Activated CD4-positive, alpha-beta T cell treated with anti-CD3 and anti-CD28 coated beads, Interleukin-2, amount 10 ng/mL, durations not matched to agents 24 days and 14 days (primary cell): ENCODE measurements around the gene KLF11. TPM values are rescaled to one million over a fixed set of nuclear protein-coding genes. Genes with fewer than 3 reads are reported as not detected.

Experiments used
- DNase-seq: peaks from one replicate; pipeline ENCODE4 v3.0.0; 2022
- H3K27ac Mint-ChIP-seq: one replicate; pipeline ENCODE4 v1.8.0; 2022; ENCODE audit warnings: mild to moderate bottlenecking, mixed read lengths
- H3K27me3 Mint-ChIP-seq: one replicate; pipeline ENCODE4 v1.8.0; 2022; ENCODE audit warnings: mixed read lengths
- H3K36me3 Mint-ChIP-seq: one replicate; pipeline ENCODE4 v1.8.0; 2022; ENCODE audit warnings: low read depth, mild to moderate bottlenecking, mixed read lengths
- H3K4me1 Mint-ChIP-seq: one replicate; pipeline ENCODE4 v1.8.0; 2021; ENCODE audit warnings: mixed read lengths
- H3K4me3 Mint-ChIP-seq: one replicate; pipeline ENCODE4 v1.8.0; 2022; ENCODE audit warnings: mild to moderate bottlenecking, moderate library complexity, mixed read lengths
- H3K9me3 Mint-ChIP-seq: one replicate; pipeline ENCODE4 v1.8.0; 2021; ENCODE audit warnings: mixed read lengths
- intact Hi-C: fragments of 100-400 bp; cut with micrococcal nuclease; formaldehyde crosslinking; loops from one replicate; pipeline ENCODE4 v1.15.1; 2023
- total RNA-seq: library from RNA; stranded (reverse); gene quantifications from 2 replicates; pipeline ENCODE4 v1.2.3, GENCODE V29; 2022

Gene KLF11
- total RNA-seq, 1 donor from 2014 or later: 7.2 TPM

DNA sequence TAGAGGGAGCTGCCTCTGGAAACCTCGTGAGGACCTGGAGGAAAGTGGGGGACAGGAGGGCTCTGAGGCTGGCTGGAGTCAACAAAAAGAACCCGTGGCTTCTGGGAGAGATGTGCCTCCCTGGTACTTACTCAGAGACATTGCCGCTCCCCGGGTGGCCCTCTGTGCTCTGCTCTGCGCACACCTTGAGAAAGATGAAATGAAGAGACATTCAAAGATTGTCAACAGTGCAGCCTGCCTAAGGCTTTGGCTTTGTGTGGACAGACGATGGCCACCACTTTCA, 22.4 kb downstream of the KLF11 start:
- peaks cover 2% of the 10 kb centered on the region for H3K36me3 Mint-ChIP-seq
- H3K27ac Mint-ChIP-seq: no peak overlapping the region
- no peak for DNase-seq
- no peak overlapping the region for H3K4me3 Mint-ChIP-seq
- H3K27me3 Mint-ChIP-seq: peaks cover 9% of the 10 kb centered on the region
- no peaks in the 10 kb centered on the region for H3K9me3 Mint-ChIP-seq
- H3K4me1 Mint-ChIP-seq: no peaks in the 10 kb centered on the region
- intact Hi-C loops: no loop called here

GRCh38 chr2:10067330-10067729, 24.0 kb downstream of the KLF11 start:
- Mint-ChIP-seq H3K9me3 (no peaks in the 10 kb centered on the region), H3K27me3 (peaks cover 7% of the 10 kb centered on the region), H3K4me3 (no peak overlapping the region), H3K27ac (no peak overlapping the region), H3K4me1 (no peaks in the 10 kb centered on the region), H3K36me3 (peaks cover 2% of the 10 kb centered on the region)
- DNase-seq: no peak
- intact Hi-C loops: no loop called here

GRCh38 chr2:10067881-10068280, 24.5 kb downstream of the KLF11 start:
- H3K4me3 Mint-ChIP-seq: no peak overlapping the region
- no peak overlapping the region for H3K27ac Mint-ChIP-seq
- peaks cover 2% of the 10 kb centered on the region for H3K36me3 Mint-ChIP-seq
- peaks cover 11% of the 10 kb centered on the region for H3K27me3 Mint-ChIP-seq
- no peak for DNase-seq
- peaks cover 5% of the 10 kb centered on the region for H3K4me1 Mint-ChIP-seq
- intact Hi-C loops: no loop called here
- H3K9me3 Mint-ChIP-seq: no peaks in the 10 kb centered on the region

DNA sequence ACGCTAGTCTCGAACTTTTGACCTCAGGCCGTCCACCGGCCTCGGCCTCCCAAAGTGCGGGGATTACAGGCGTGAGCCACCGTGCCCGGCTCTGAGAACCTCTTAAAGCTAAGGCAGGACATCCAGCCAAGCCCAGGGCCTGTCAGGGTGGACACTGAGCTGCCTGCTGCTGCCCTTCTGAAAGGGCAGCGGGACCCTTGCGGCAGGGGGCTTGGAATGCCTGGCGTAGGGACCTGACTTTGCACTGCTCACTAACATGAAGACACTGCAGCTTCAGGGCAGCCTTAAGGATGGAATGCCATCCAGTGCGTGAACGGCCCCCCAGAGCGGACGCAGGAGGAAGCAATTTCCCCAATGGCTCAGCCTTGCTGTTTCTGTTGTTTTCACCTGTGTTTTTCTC, 27.8 kb downstream of the KLF11 start:
- intact Hi-C loops: no loop called here
- Mint-ChIP-seq H3K4me3 (no peak overlapping the region), H3K27me3 (peaks cover 33% of the 10 kb centered on the region), H3K9me3 (no peaks in the 10 kb centered on the region), H3K4me1 (peaks cover 6% of the 10 kb centered on the region), H3K27ac (no peak overlapping the region), H3K36me3 (peaks cover 2% of the 10 kb centered on the region)
- no peak for DNase-seq

- DNase-seq: no peak
- H3K36me3 Mint-ChIP-seq: peaks cover 2% of the 10 kb centered on the region
- peaks cover 34% of the 10 kb centered on the region for H3K27me3 Mint-ChIP-seq
- intact Hi-C loops: no loop called here
- no peaks in the 10 kb centered on the region for H3K9me3 Mint-ChIP-seq
- no peak overlapping the region for H3K4me3 Mint-ChIP-seq
- no peak overlapping the region for H3K27ac Mint-ChIP-seq
- H3K4me1 Mint-ChIP-seq: peaks cover 6% of the 10 kb centered on the region
Measured at GRCh38 chr2:10071595-10071994, 28.2 kb downstream of the KLF11 start.

- H3K4me3 Mint-ChIP-seq: no peak overlapping the region
- H3K36me3 Mint-ChIP-seq: peaks cover 2% of the 10 kb centered on the region
- H3K9me3 Mint-ChIP-seq: no peaks in the 10 kb centered on the region
- peaks cover 45% of the 10 kb centered on the region for H3K27me3 Mint-ChIP-seq
- H3K4me1 Mint-ChIP-seq: peaks cover 7% of the 10 kb centered on the region
- intact Hi-C loops: loop anchor here (1.0 kb wide), 3 partner anchors 24 to 362 kb away; no protein-coding TSS in a partner anchor
- peak overlapping the region; percentile 7 for H3K27ac Mint-ChIP-seq
- DNase-seq: peak; percentile 94
Measured at GRCh38 chr2:10072656-10073480, 29.5 kb downstream of the KLF11 start.

- intact Hi-C loops: no loop called here
- no peak for DNase-seq
- Mint-ChIP-seq H3K27me3 (peaks cover 51% of the 10 kb centered on the region), H3K36me3 (no peaks in the 10 kb centered on the region), H3K4me3 (no peak overlapping the region), H3K27ac (no peak overlapping the region), H3K4me1 (peaks cover 11% of the 10 kb centered on the region), H3K9me3 (no peaks in the 10 kb centered on the region)
Measured at GRCh38 chr2:10073706-10074105, 30.4 kb downstream of the KLF11 start.

GRCh38 chr2:10075101-10075500, 31.8 kb downstream of the KLF11 start:
- peaks cover 17% of the 10 kb centered on the region for H3K4me1 Mint-ChIP-seq
- peaks cover 57% of the 10 kb centered on the region for H3K27me3 Mint-ChIP-seq
- DNase-seq: no peak
- intact Hi-C loops: no loop called here
- no peak overlapping the region for H3K4me3 Mint-ChIP-seq
- H3K36me3 Mint-ChIP-seq: no peaks in the 10 kb centered on the region
- H3K9me3 Mint-ChIP-seq: no peaks in the 10 kb centered on the region
- no peak overlapping the region for H3K27ac Mint-ChIP-seq

- peaks cover 57% of the 10 kb centered on the region for H3K27me3 Mint-ChIP-seq
- peaks cover 17% of the 10 kb centered on the region for H3K4me1 Mint-ChIP-seq
- H3K9me3 Mint-ChIP-seq: no peaks in the 10 kb centered on the region
- H3K27ac Mint-ChIP-seq: no peak overlapping the region
- no peaks in the 10 kb centered on the region for H3K36me3 Mint-ChIP-seq
- no peak overlapping the region for H3K4me3 Mint-ChIP-seq
- no peak for DNase-seq
- intact Hi-C loops: no loop called here
Measured at GRCh38 chr2:10075571-10076209, 32.3 kb downstream of the KLF11 start.

GRCh38 chr2:10076511-10076910, 33.2 kb downstream of the KLF11 start:
- Mint-ChIP-seq H3K36me3 (no peaks in the 10 kb centered on the region), H3K4me3 (no peak overlapping the region), H3K4me1 (peaks cover 21% of the 10 kb centered on the region), H3K27ac (no peak overlapping the region), H3K9me3 (no peaks in the 10 kb centered on the region), H3K27me3 (peaks cover 61% of the 10 kb centered on the region)
- no peak for DNase-seq
- intact Hi-C loops: no loop called here

GRCh38 chr2:10076988-10077527, 33.7 kb downstream of the KLF11 start:
- Mint-ChIP-seq H3K9me3 (no peaks in the 10 kb centered on the region), H3K27ac (no peak overlapping the region), H3K4me1 (peaks cover 23% of the 10 kb centered on the region), H3K27me3 (peaks cover 63% of the 10 kb centered on the region), H3K4me3 (no peak overlapping the region), H3K36me3 (no peaks in the 10 kb centered on the region)
- intact Hi-C loops: no loop called here
- DNase-seq: no peak

- intact Hi-C loops: no loop called here
- no peak overlapping the region for H3K27ac Mint-ChIP-seq
- H3K9me3 Mint-ChIP-seq: no peaks in the 10 kb centered on the region
- H3K27me3 Mint-ChIP-seq: peaks cover 68% of the 10 kb centered on the region
- DNase-seq: no peak
- H3K36me3 Mint-ChIP-seq: no peaks in the 10 kb centered on the region
- no peak overlapping the region for H3K4me3 Mint-ChIP-seq
- H3K4me1 Mint-ChIP-seq: peaks cover 17% of the 10 kb centered on the region
Measured at GRCh38 chr2:10078001-10078400, 34.7 kb downstream of the KLF11 start.

DNA sequence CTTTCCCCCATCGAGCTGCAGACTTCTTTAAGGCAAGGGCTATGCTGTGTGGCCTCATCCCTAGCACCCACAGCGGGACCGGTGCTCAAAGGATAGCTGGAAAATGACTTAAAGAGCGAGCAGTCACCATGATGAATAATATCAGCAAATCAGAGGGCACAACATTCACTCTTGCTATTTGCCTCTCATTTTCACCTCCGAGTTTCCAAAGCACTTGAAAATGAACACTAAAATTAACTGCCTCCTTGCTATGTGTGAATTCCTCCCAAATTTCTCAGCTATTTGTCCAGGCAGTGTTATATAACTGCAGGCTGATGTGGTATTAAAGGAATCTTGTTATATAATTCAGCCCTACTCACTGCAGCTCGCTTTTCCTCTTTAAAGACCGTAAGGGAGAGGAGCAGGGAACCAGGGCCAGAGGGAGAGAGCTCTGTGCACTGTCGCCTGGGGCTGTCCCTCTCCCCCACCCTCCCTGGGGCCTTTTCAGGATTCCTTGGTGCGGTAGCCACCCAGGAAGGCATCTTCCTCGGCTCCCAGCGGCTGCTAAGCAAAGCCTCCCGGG, 35.4 kb downstream of the KLF11 start:
- Mint-ChIP-seq H3K9me3 (no peaks in the 10 kb centered on the region), H3K27me3 (peaks cover 71% of the 10 kb centered on the region), H3K4me3 (peak overlapping the region; percentile 81), H3K27ac (peak overlapping the region; percentile 75), H3K4me1 (peaks cover 23% of the 10 kb centered on the region), H3K36me3 (no peaks in the 10 kb centered on the region)
- DNase-seq: no peak
- intact Hi-C loops: no loop called here

- Mint-ChIP-seq H3K27ac (peak overlapping the region; percentile 75), H3K4me1 (peaks cover 27% of the 10 kb centered on the region), H3K36me3 (no peaks in the 10 kb centered on the region), H3K27me3 (peaks cover 70% of the 10 kb centered on the region), H3K4me3 (peak overlapping the region; percentile 81), H3K9me3 (no peaks in the 10 kb centered on the region)
- peak; percentile 74 for DNase-seq
- intact Hi-C loops: no loop called here
Measured at GRCh38 chr2:10079266-10079869, 36.0 kb downstream of the KLF11 start.
